ENCODE measurements around the gene PDE4D.
"Not testable (repeated sequence)": the region's sequence is repeated elsewhere in the genome, so short reads cannot be mapped to it uniquely, and the experiment has no call there.

PDE4D gene

DNA sequence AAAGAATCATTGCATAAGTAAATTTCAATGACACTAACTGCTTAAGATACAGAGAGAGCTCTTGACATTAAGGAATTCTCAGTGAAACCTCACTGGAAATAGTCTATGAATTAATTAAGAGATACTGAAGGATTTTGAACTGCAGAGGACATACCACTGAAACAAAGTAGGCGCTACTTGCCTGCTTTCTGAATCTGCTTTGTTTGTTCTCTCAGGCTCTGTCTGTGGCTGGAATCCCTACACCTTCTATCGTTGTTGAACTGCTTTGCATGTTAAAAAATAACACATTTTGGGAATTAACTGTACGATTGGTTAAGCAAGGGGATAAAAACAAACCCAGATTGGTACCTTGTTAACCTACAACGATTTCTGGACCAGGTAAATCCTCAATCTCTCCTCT lies 435.2 kb downstream of the PDE4D start:
- FAIRE-seq: peak; percentile 21

GRCh38 chr5:59449905-59450644 lies 443.5 kb downstream of the PDE4D start:
- FAIRE-seq: no peak

DNA sequence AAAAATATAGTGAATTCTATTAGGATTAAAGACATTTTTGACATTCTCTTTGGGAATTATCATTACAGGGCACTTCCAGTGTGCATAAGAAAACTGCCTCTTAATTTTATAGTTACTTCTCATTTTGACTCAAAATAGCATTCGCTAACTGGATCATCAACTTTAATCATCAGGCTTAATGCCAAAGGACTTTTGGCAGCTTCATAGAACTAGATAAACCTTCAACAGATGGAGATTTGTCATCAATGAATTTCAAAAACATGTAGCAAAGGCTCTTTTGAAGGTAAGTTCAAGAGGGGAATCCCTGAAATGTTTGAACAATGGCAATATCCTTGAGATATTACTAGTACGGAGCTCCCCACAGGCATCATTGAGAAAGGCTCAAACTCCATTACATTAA lies 447.2 kb downstream of the PDE4D start:
- FAIRE-seq: peak; percentile 45

DNA sequence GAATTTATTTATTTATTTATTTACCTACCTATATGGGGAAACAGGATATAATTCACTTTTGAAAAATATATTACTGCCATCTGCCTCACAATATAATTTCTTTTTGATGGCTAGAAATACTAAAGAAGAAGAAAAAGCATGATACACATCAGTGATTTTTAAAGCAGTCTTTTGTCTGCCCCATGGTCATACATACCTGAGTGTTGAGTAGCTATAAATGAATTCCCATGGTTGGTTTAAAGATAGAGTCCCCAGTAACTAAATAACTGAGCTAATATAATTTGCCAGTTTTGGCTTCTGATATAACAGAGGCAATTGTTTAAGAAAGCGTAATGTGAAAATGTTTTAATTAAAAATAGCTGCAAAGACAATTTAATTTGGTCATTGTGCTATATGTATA lies 447.8 kb downstream of the PDE4D start:
- peak; percentile 53 for FAIRE-seq

DNA sequence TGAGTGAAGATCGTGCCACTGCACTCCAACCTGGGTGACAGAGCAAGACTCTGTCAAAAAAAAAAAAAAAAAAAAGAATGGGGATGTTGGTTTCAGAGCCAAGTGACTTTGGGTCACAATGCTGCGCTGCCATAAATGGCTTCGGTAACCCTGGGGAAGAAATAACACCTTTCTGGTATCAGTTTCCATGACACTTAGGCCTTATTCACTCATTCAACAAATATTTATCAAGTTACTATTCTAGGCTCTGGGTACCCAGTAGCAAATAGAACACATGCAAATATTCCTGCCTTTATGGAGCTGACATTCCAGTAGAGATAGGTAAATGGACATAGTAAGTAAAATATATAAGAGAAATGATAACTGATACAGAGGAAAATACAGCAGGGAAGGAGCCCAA lies 454.2 kb downstream of the PDE4D start:
- FAIRE-seq: no peak

GRCh38 chr5:59437176-59437575 lies 456.4 kb downstream of the PDE4D start:
- FAIRE-seq: no peak

GRCh38 chr5:59436364-59437148 lies 457.0 kb downstream of the PDE4D start:
- FAIRE-seq: peak; percentile 85

GRCh38 chr5:59433174-59433573 lies 460.4 kb downstream of the PDE4D start:
- FAIRE-seq: no peak

- peak; percentile 70 for FAIRE-seq
Measured at GRCh38 chr5:59430066-59430685, 463.4 kb downstream of the PDE4D start.

DNA sequence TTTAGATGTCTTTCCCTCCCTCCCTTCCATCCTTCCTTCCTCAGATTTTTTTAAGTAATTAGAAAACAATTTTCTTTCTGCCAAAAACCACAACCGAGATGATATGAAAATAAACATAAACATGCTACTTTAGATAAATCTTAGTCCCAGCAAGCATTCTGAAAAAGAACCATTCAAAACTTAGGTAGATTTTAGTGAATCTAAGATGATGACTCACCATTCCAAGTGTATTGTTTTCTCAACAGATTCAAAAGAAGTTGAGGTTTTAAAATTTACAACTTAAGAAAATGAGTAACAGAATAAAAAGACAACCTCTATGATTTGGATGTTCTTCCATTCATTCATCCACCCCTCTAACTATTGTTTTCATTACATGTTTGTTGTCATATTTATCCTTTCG lies 465.1 kb downstream of the PDE4D start:
- FAIRE-seq: no peak

- FAIRE-seq: no peak
Measured at GRCh38 chr5:59424515-59424914, 469.0 kb downstream of the PDE4D start.

- peak; percentile 91 for FAIRE-seq
Measured at GRCh38 chr5:59423021-59423420, 470.5 kb downstream of the PDE4D start.

- no peak for FAIRE-seq
Measured at GRCh38 chr5:59421986-59422941, 471.3 kb downstream of the PDE4D start.

DNA sequence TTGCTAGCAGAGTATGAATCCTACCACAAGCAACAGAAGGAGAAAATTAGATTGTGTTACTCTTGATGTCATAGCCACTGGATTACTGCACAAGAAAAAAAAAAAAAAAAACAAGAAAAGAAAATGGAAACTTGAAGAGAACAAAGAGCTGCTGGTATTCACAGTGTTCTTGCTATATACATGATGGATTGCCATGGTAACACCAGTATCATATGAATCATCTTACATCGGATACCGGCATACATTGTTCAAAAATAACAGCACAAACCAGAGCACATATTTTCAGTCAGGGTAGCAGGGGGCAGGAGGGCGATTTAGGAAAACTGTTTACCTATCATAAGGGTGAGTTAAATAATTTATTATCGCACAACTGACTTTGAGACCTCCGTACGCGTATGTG lies 472.9 kb downstream of the PDE4D start:
- no peak for FAIRE-seq

- FAIRE-seq: no peak
Measured at GRCh38 chr5:59418808-59419207, 474.7 kb downstream of the PDE4D start.

DNA sequence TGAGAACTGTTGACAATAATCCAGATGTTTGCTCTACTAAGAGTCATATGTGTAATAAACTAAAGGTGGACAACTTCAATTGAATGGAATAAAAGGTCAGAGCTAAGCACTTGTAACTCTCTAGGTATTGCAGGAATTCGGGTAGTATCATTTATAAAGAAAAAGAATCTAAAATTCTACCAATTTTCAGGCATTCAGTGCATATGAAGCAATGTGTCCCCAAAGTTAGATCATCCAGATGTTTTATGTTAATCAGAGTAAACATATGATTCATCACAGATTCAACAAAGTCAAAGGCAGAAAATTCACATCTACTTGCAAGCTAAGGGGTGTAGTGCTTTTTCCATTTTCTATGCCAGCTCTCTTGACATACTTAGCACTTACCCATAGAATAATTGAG lies 477.1 kb downstream of the PDE4D start:
- peak; percentile 33 for FAIRE-seq

GRCh38 chr5:59416026-59416425 lies 477.5 kb downstream of the PDE4D start:
- FAIRE-seq: no peak

DNA sequence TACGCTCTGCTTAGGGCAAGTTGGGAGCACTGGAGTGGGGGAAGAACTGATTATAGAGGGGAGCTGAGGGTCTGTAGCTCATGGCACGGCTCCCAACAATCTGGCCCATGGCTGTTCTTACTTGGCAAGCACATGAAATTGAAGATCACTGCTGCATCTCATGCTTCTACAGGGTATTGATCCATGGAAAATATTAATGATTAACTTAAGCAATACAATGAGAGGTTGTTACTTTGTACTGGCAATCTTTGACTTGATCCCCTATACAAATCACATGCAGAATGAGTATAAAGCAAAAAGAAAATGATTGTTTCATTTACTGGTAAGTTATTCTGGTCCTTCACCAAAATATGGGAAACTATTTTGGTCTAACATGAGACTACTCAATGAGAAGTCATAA lies 481.1 kb downstream of the PDE4D start:
- FAIRE-seq: no peak

DNA sequence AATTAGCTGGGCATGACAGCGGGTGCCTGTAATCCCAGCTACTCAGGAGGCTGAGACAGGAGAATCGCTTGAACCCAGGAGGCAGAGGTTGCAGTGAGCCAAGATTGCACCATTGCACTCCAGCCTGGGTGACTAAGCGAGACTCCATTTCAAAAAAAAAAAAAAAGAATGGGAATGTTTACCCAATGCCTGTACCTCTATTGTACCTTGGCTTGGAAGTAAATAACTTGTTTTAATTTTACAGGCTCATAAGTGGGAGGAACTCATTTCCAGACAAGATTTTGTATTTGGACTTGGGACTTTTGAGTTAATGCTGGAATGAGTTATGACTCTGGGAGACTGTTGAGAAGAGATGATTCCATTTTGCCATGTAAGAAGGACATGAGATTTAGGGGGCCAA lies 484.5 kb downstream of the PDE4D start:
- FAIRE-seq: not testable (repeated sequence)

DNA sequence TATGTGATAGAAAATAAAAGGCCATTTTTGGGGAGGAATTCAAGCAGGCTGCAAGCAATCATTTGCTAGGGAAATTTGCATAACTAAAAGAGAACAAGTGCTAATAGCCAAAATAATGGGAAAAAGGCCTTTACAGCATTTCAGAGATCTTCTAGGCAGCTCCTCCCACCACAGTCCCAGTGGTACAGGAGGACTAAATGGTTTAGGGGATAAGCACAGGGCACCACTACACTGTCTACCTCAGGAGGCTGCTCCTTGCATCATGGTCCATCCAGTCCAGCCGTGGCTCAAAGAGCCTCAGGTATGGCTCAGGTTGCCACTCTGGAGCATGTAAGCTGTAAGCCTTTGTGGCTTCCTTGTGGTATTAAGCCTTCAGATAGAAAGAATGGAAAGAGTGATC lies 485.6 kb downstream of the PDE4D start:
- FAIRE-seq: no peak

DNA sequence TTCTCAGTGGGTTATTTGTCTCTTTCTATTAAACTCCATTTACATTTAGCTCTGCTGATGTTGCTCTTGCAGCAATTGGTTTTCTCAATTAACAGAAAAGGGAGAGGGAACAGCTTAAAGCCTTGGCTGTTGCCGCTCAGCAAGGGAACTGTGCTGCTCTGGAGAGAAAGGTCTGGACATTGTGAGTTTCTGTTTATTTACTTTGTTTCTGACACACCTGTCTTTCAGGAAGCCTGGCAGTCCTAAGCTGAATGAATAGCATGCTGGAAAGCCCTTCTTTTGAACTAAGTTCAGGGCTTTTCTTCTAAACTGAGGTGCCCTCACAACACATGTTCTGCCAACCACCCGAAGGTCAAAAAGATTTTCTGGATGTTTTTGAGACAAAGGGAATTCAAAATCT lies 491.9 kb downstream of the PDE4D start:
- FAIRE-seq: no peak

- FAIRE-seq: not testable (repeated sequence)
Measured at GRCh38 chr5:59394956-59395355, 498.6 kb downstream of the PDE4D start.

Measured in islet of Langerhans (tissue), 1 donor.